Activated naive CD8-positive, alpha-beta T cell treated with anti-CD3 and anti-CD28 coated beads, Interleukin-2, amount 50 U/mL, for 16 hours (primary cell): ENCODE measurements around the gene L3MBTL2.

Experiments
- DNase-seq: peaks from one replicate; pipeline ENCODE4 v3.0.0-alpha.2; 2020; ENCODE audit warnings: low read depth, low spot score

Gene L3MBTL2

DNA sequence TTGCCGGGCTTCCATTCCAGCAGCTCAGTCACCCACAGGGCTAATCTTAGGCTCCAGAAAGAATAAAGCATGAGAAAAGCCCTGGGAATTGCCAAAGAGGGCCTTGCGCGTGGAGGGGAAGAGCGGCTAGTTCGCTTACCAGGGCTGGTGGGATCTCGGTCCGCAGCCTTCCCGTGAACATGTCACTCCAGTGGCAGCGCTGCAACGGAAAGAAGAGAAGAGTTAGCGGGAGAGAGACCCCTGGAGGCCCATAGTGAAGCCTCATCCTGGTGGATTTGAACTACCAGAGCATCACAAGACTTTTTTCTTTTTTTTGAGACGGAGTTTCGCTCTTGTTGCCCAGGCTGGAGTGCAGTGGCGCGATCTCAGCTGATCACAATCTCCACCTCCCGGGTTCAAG, 62.8 kb downstream of the L3MBTL2 start:
- no peak for DNase-seq

DNA sequence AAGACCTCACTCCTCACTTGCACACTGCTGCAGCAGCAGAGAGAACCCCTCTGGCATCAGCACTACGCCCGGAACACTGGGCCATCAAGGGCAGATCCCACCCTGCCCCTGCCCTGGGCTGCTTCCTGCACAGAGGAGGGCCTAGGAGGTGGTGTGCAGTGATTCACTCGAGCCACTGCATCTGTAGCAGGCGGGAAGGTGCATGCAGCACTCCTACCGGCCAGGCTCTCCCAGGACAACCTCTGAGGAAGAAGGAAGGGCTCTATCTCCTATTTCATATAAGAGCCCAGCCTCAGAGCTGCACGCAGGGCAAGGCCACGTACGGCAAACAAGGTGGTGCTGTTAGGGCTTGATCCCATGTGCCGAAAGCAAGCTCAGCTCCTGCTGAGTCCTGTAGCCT, 66.7 kb downstream of the L3MBTL2 start:
- DNase-seq = no peak

DNA sequence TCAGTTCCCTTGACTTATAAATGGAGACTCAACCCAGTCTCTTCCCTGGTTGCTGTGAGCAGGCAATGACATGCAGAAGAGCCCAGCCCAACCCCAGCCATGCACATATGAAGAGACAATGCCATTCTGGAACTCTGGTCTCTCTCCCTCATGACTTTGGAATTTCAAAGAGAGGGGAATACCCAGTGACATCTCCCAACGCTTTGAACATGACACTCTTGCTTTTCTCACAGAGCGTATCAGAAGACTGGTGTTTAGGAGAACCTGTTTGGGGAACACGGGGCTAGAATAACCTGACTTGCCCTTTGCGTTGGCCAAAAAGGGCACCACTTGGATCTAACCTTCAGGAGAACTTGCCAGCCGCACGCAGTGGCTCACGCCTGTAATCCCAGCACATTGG, 68.0 kb downstream of the L3MBTL2 start:
- no peak for DNase-seq

DNA sequence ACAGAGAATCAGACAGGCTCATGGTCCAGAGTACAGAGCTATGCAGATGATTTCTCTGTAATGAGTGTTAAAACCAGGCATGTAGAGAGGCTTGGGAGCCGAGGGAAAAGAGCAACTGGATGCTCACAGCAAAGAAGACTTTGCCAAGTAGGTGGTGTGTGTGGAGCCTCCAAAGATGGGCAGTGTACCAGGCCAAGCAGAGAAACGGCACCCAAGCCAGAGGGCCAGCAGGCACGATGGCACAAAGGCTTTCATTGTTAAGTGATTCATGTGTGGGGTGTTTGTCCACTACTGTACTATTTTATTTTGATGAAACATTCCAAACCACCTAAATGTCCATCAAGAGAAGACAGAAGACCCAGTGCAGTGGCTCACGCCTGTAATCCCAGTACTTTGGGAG, 69.7 kb downstream of the L3MBTL2 start:
- no peak for DNase-seq

DNA sequence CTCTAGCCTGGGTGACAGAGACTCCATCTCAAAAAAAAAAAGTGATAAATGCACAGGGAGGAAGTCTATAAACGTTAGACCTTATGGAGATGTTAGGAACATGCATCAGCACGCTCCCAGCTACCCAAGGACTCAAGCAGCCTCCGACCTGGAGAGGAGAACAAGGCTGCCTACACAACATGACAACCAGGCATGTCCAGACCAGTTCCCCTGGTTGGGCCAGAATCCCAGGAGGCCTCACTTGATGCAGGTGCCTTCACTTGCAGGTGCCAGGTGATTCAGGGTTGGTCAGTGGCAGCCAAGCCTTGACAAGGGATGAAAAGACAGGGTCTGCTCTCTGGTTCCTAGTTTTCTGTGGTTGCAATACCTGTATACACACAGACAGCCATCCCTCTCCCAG, 75.0 kb downstream of the L3MBTL2 start:
- DNase-seq = no peak

DNA sequence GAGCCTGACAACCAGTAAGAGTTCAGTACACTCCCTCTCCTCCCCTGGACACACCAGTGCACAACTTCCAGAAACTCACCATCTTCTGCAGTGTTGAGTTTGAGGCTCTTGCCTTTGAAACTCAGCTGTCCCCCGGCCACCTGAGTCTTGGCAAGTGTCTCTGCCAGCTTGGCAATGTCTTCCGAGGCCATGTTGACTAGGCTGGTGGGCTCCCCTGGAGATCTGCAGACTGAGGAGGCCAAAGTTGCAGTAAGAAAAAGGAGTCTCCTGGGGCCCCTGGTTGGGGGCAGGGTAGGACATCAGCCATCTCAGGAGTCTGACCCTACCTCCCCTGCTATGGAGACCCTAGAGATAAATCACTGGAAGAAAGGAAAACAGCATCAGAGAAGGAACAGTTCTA, 75.7 kb downstream of the L3MBTL2 start:
- DNase-seq = no peak
